ENCODE measurements around the gene UPF2.

The UPF2 gene

DNA sequence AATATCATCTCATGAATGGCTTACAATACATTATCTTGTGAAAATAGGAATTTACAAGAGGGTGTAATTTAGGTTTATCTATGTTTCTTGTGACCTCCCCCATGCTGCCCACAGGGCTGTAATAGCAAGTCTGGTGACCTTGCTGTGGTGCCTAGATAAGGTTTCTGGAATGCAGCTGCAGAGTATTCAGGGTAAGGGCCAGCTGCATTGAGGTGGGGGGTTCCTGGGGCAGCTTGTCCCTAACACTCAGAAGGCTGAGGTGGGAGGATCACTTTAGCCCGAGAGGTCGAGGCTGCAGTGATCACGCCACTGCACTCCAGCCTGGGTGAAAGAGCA, 20.8 kb upstream of the UPF2 start:
- Mint-ChIP-seq H3K9me3 (no peaks in the 10 kb centered on the region), H3K36me3 (ENCODE audit: insufficient read depth) (no peaks in the 10 kb centered on the region), H3K4me3 (no peak overlapping the region), H3K27me3 (no peaks in the 10 kb centered on the region), H3K4me1 (no peaks in the 10 kb centered on the region), H3K27ac (ENCODE audit: low read depth) (no peak overlapping the region)
- DNase-seq (ENCODE audit: low spot score in 2 of 2) (no peak), ATAC-seq (replicated peaks; ENCODE audit: extremely low read depth, poor library complexity, severe bottlenecking) (no peak)

DNA sequence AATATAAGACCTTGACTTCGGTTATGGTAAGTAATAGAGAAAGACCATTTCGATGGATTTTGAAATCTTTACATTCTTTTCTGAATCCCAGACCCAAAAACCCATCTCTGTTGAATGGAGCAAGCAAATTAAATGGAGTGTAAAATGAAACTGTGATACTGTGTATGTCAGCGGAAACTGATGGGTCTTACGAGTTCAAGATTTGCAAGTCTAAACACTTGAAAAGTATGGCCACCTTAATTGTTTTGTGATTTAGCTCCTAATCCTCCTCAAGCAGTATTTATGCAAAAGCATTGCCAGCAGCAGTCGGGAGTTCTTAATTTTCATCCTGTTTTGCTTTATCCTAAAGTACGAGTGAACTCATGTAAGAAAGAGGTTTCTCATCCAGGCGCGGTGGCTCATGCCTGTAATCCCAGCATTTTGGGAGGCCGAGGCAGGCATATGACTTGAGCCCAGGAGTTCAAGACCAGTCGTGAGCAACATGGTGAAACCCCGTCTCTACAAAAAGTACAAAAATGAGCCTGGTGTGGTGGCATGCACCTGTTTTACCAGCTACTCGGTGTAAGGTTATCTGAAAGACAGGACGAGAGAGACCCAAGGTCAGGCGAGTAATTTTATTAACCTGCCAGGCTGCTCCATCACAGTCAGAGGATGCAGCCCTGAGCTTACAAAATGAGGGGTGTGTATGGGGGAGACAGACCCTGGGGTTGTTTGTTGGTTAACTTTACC, 20.3 kb upstream of the UPF2 start:
- Mint-ChIP-seq H3K27me3 (no peaks in the 10 kb centered on the region), H3K27ac (ENCODE audit: low read depth) (no peak overlapping the region), H3K4me1 (no peaks in the 10 kb centered on the region), H3K36me3 (ENCODE audit: insufficient read depth) (no peaks in the 10 kb centered on the region), H3K9me3 (no peaks in the 10 kb centered on the region), H3K4me3 (no peak overlapping the region)
- DNase-seq (ENCODE audit: low spot score in 2 of 2) (no peak), ATAC-seq (replicated peaks; ENCODE audit: extremely low read depth, poor library complexity, severe bottlenecking) (no peak)

DNA sequence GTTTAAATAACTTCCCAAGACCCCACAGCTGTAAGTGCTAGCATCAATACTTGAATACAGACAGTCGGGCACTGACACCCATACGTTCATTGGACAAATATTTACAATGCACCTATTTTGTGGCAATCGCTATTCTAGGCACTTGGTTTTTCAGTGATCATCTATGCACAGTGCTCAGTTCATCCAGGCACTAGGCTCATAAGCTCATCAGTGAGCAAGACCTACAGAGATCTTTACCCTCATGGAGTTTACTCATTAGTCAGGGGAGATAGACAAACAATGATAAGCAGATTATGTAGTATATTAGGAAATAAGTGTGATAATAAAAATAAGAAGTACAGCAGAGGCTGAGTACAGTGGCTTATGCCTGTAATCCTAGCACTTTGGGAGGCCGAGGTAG, 18.5 kb upstream of the UPF2 start:
- Mint-ChIP-seq H3K27ac (ENCODE audit: low read depth) (no peak overlapping the region), H3K36me3 (ENCODE audit: insufficient read depth) (no peaks in the 10 kb centered on the region), H3K4me3 (no peak overlapping the region), H3K4me1 (no peaks in the 10 kb centered on the region), H3K27me3 (no peaks in the 10 kb centered on the region), H3K9me3 (no peaks in the 10 kb centered on the region)
- no peak for DNase-seq (ENCODE audit: low spot score in 2 of 2)
- no peak for ATAC-seq (replicated peaks; ENCODE audit: extremely low read depth, poor library complexity, severe bottlenecking)

DNA sequence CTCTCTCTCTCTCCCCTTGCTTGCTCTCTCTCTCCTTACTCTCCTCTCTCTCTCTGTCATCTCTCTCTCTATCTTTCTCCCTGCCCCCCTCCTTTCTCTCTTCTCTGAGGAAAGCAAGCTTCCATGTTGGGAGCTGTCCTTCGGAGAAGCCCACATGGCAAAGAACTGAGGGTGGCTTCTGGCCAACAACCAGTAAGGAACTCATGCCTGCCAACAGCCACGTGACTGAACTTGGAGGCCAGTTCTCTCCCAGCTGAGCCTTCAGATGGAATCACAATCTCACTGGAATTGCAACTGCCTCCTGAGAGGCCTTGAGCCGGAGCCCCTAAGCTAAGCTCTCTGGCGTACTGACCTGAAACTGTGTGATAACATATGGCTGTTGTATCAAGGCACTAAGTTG, 14.1 kb upstream of the UPF2 start:
- Mint-ChIP-seq H3K4me3 (no peak overlapping the region), H3K27me3 (no peaks in the 10 kb centered on the region), H3K9me3 (no peaks in the 10 kb centered on the region), H3K27ac (ENCODE audit: low read depth) (no peak overlapping the region), H3K36me3 (ENCODE audit: insufficient read depth) (no peaks in the 10 kb centered on the region), H3K4me1 (no peaks in the 10 kb centered on the region)
- no peak for DNase-seq (ENCODE audit: low spot score in 2 of 2)
- no peak for ATAC-seq (replicated peaks; ENCODE audit: extremely low read depth, poor library complexity, severe bottlenecking)

DNA sequence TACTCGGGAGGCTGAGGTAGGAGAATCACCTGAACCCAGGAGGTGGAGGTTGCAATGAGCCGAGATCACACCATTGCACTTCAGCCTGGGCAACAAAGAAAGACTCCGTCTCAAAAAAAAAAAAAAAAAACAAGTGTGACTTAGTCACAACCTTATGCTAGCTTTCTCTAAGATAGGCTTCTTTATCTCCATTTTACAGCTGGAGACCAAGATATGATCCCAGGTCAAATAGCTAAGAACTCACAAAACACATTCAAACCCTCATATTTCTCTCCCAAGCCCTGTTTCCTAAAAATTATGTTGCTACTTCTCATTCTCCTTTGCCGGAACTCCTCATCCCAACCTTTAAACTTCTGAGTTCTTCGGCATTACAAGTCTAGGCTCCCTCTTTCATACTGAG, 13.1 kb upstream of the UPF2 start:
- Mint-ChIP-seq H3K27ac (ENCODE audit: low read depth) (no peak overlapping the region), H3K36me3 (ENCODE audit: insufficient read depth) (no peaks in the 10 kb centered on the region), H3K4me3 (no peak overlapping the region), H3K27me3 (no peaks in the 10 kb centered on the region), H3K4me1 (no peaks in the 10 kb centered on the region), H3K9me3 (no peaks in the 10 kb centered on the region)
- DNase-seq (ENCODE audit: low spot score in 2 of 2) (no peak), ATAC-seq (replicated peaks; ENCODE audit: extremely low read depth, poor library complexity, severe bottlenecking) (no peak)

DNA sequence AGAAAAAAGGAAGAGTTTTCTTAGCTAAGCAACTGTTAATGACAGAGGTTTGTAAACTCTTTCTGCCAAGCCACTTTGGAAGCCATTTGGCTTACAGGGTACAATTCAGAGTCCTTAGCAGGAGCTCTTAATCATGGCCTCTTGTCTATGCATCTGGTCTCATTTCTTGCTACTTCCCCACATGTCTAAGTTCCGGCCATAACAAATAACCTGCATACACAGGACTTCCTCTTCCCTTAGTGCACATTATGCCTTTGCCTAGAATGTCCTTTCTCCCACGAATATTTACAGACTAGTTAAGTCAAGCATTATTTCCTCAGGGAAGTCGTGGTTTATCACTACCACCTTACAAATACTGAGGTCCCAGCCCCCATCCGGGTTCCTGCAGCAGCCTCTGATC, 8.6 kb upstream of the UPF2 start:
- no peaks in the 10 kb centered on the region for H3K36me3 Mint-ChIP-seq (ENCODE audit: insufficient read depth)
- H3K4me3 Mint-ChIP-seq: no peak overlapping the region
- H3K4me1 Mint-ChIP-seq: no peaks in the 10 kb centered on the region
- no peak for DNase-seq (ENCODE audit: low spot score in 2 of 2)
- H3K27me3 Mint-ChIP-seq: no peaks in the 10 kb centered on the region
- H3K27ac Mint-ChIP-seq (ENCODE audit: low read depth): no peak overlapping the region
- no peak for ATAC-seq (replicated peaks; ENCODE audit: extremely low read depth, poor library complexity, severe bottlenecking)
- H3K9me3 Mint-ChIP-seq: no peaks in the 10 kb centered on the region

DNA sequence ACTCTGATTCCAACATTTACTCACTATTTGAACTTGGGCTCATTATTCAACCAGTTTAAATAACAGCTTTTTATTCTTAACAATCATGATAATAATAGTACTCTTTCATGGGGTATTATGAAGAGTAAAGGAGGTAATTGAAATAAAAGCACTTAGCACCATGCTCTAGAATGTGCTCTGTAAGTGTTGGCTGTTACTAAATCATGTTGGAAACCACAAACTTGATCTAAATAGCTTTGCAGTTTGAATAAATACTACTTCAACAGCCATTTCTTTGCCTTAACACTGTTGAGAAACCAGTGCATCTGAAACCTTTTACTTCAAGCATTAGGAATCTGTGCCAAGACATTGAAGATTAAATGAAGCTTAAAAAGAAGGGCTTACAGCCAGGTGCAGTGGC, 7.9 kb upstream of the UPF2 start:
- Mint-ChIP-seq H3K9me3 (no peaks in the 10 kb centered on the region), H3K27ac (ENCODE audit: low read depth) (no peak overlapping the region), H3K4me1 (no peaks in the 10 kb centered on the region), H3K4me3 (no peak overlapping the region), H3K27me3 (no peaks in the 10 kb centered on the region), H3K36me3 (ENCODE audit: insufficient read depth) (no peaks in the 10 kb centered on the region)
- DNase-seq (ENCODE audit: low spot score in 2 of 2): no peak
- ATAC-seq (replicated peaks; ENCODE audit: extremely low read depth, poor library complexity, severe bottlenecking): no peak

DNA sequence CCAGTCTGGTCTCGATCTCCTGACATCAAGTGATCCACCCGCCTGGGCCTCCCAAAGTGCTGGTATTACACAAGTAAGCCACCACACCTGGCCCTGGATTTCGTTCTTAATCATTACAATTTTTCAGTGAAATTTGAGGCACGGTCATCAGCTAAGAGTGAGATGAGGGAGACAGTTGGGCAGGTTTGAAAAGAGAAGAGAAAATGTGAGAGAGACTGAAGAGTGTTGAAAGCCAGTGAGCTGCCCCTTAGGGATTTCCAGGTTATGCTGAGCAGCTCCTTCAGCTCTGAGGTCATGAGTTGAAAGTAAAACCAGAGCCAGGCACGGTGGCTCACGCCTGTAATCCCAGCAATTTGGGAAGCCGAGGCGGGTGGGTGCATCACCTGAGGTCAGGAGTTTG, 5.9 kb upstream of the UPF2 start:
- Mint-ChIP-seq H3K4me1 (peaks cover under 1% of the 10 kb centered on the region), H3K4me3 (no peak overlapping the region), H3K9me3 (no peaks in the 10 kb centered on the region), H3K27ac (ENCODE audit: low read depth) (no peak overlapping the region), H3K36me3 (ENCODE audit: insufficient read depth) (no peaks in the 10 kb centered on the region), H3K27me3 (no peaks in the 10 kb centered on the region)
- DNase-seq (ENCODE audit: low spot score in 2 of 2): no peak
- ATAC-seq (replicated peaks; ENCODE audit: extremely low read depth, poor library complexity, severe bottlenecking): no peak

DNA sequence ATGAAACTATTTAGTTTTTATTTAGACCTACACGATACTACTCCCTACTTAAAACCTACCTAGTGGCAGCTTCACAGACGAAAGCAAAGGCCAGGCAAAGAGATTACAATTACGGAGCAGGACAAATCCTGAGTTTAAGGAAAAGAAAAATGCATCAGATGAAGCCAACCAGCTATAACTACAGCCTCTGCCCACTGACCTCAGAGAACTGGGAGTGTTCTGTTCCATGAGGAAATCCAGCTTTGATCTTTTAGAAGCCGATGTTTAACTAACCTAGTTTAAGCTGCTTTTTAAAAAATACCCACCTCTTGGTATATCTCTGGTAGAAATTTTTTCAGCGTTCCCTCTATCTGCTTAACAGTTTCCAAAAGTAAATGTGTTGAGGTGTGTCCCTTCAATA, 3.0 kb upstream of the UPF2 start:
- Mint-ChIP-seq H3K4me1 (peaks cover 18% of the 10 kb centered on the region), H3K27me3 (no peaks in the 10 kb centered on the region), H3K9me3 (no peaks in the 10 kb centered on the region), H3K27ac (ENCODE audit: low read depth) (no peak overlapping the region), H3K4me3 (no peak overlapping the region), H3K36me3 (ENCODE audit: insufficient read depth) (peaks cover 16% of the 10 kb centered on the region)
- DNase-seq (ENCODE audit: low spot score in 2 of 2) (no peak), ATAC-seq (replicated peaks; ENCODE audit: extremely low read depth, poor library complexity, severe bottlenecking) (no peak)

DNA sequence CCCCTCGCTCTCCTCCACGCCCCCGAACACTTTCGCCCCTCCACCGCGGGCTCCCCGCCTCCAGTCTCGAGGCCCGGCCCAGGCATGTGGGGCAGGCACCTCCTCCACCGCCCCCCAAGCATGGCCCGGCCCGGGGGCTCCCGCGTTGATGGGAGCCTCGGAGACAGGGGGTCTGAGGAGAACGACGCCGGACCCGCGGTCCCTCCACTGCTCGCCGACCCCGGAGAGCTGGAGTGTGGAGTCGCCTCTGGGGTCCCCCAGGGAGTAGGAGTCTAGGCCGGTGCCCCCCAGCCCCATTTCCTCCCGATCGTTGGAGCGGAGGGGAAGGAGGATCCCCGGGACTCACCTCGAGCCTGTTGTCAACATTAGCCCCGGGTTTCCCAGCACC, 206 bp downstream of the UPF2 start:
- Mint-ChIP-seq H3K4me1 (peaks cover 34% of the 10 kb centered on the region), H3K4me3 (peak overlapping the region; percentile 99), H3K27ac (ENCODE audit: low read depth) (peak overlapping the region; percentile 98), H3K36me3 (ENCODE audit: insufficient read depth) (peaks cover 16% of the 10 kb centered on the region), H3K27me3 (no peaks in the 10 kb centered on the region), H3K9me3 (no peaks in the 10 kb centered on the region)
- ATAC-seq (replicated peaks; ENCODE audit: extremely low read depth, poor library complexity, severe bottlenecking) (peak; percentile 33), DNase-seq (ENCODE audit: low spot score in 2 of 2) (peak in 1 of 2 donors; percentile 26)

DNA sequence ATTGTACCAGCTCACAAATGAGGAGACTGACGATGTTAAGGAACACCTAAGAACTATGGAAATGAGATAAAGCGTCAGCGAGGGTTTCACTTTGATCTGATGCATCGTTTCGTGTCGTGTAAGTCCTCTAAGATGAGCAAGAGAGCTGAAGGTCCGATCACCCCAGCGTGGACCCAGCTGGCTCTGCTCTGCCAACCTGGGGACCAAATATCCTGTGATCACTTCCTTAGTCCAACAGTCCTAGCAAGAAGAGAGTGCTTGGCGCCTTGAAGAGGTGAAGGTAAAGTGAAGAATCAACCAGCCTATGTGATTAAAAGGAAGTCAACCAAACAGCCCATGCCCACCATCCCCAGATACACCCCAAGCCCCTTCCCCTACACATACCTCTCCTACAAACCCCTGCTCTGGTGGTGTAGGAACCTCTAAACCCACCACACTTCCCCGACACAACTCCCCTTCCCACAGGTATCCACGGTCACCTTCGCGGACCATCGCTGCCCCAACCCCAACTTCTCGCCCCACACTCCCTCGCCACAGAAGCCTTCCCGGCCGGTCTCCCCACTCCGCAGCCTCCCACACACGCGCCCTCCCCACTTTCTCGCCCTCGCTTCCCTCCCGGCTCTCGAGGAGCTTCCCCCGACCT, 722 bp downstream of the UPF2 start:
- H3K4me1 Mint-ChIP-seq: peaks cover 34% of the 10 kb centered on the region
- ATAC-seq (replicated peaks; ENCODE audit: extremely low read depth, poor library complexity, severe bottlenecking): no peak
- no peaks in the 10 kb centered on the region for H3K9me3 Mint-ChIP-seq

DNA sequence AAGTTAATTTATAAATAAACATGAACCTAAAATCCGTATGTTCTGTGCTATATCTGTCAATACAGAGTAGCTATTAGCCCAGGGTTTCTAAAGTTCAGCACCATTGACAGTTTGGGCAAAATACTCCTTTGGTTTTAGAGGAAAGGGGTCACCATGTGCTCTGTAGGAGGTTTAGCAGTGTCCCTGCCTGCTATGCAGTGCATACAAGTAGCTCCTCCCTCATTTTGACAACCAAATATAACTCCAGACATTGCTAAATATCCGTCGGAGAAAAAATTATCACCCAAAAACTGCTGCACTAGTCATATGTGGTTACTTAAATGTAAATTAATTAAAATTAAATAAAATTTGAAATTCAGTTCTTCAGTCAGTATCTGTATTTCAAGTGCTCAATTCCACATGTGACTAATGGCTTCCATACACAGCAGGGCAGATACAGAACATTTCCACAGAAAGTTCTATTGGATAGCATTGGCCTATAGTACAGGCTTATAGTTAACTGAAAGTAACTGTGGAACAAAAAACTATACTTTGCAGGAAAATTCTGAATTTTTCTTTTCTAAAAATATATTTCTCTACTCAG, 6.4 kb downstream of the UPF2 start:
- H3K4me1 Mint-ChIP-seq: peaks cover 26% of the 10 kb centered on the region
- no peak overlapping the region for H3K4me3 Mint-ChIP-seq
- no peak for DNase-seq (ENCODE audit: low spot score in 2 of 2)
- H3K36me3 Mint-ChIP-seq (ENCODE audit: insufficient read depth): peaks cover 31% of the 10 kb centered on the region
- no peaks in the 10 kb centered on the region for H3K27me3 Mint-ChIP-seq
- H3K9me3 Mint-ChIP-seq: no peaks in the 10 kb centered on the region
- no peak overlapping the region for H3K27ac Mint-ChIP-seq (ENCODE audit: low read depth)
- ATAC-seq (replicated peaks; ENCODE audit: extremely low read depth, poor library complexity, severe bottlenecking): no peak

More for the DNA sequence above, 722 bp downstream of the UPF2 start:
- peak overlapping the region; percentile 99 for H3K4me3 Mint-ChIP-seq
- H3K36me3 Mint-ChIP-seq (ENCODE audit: insufficient read depth): peaks cover 16% of the 10 kb centered on the region
- H3K27ac Mint-ChIP-seq (ENCODE audit: low read depth): peak overlapping the region; percentile 98
- no peaks in the 10 kb centered on the region for H3K27me3 Mint-ChIP-seq
- DNase-seq (ENCODE audit: low spot score in 2 of 2): no peak

DNA sequence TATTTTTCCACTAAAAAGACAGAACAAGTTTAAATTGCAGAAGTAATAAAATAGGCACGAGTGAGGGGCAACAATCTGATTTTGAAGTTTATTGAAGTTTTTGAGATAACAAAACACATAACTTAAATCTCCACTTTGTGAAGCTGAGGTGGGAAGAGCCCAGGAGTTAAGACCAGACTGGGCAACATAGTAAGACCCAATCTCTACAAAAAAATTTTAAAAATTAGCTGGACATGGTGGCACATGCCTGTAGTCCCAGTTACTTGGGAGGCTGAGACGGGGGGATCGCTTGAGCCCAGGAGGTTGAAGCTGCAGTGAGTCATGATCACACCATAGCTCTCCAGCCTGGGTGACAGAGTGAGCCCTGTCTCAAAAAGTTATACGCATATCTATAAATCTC, 11.2 kb downstream of the UPF2 start:
- H3K27ac Mint-ChIP-seq (ENCODE audit: low read depth): no peak overlapping the region
- no peaks in the 10 kb centered on the region for H3K27me3 Mint-ChIP-seq
- ATAC-seq (replicated peaks; ENCODE audit: extremely low read depth, poor library complexity, severe bottlenecking) (no peak), DNase-seq (ENCODE audit: low spot score in 2 of 2) (no peak)
- H3K9me3 Mint-ChIP-seq: no peaks in the 10 kb centered on the region
- H3K36me3 Mint-ChIP-seq (ENCODE audit: insufficient read depth): peaks cover 56% of the 10 kb centered on the region
- H3K4me3 Mint-ChIP-seq: no peak overlapping the region
- peaks cover 39% of the 10 kb centered on the region for H3K4me1 Mint-ChIP-seq

Measured in central memory CD8-positive, alpha-beta T cell (primary cell).